Loucy (cell line): ENCODE data around the gene MYADML2.

ENCODE experiments used
- H2AFZ ChIP-seq: fragments of 200-600 bp; sonication (generic); 2 replicates; pipeline ENCODE4 v1.6.0; 2016; ENCODE audit warnings: antibody characterized with exemption, mild to moderate bottlenecking, low read length, moderate library complexity
- H3F3A ChIP-seq: fragments of 200-600 bp; 2 replicates; pipeline ENCODE4 v1.6.0; 2016; ENCODE audit warnings: antibody characterized with exemption, low read depth, mild to moderate bottlenecking
- H3K27me3 ChIP-seq: fragments of 200-600 bp; sonication (generic); 2 replicates; pipeline ENCODE4 v1.6.1; 2014; ENCODE audit warnings: low read length, mild to moderate bottlenecking; ENCODE audit not compliant: insufficient read depth, poor library complexity, severe bottlenecking
- H3K36me3 ChIP-seq: fragments of 200-600 bp; sonication (generic); 2 replicates; pipeline ENCODE4 v1.6.1; 2016; ENCODE audit warnings: low read length; ENCODE audit not compliant: insufficient read depth
- H3K4me1 ChIP-seq: fragments of 200-600 bp; sonication (generic); 2 replicates; pipeline ENCODE4 v1.5.1; 2014; ENCODE audit warnings: low read length, mild to moderate bottlenecking; ENCODE audit not compliant: insufficient read depth, poor library complexity, severe bottlenecking
- H3K4me2 ChIP-seq: fragments of 200-600 bp; sonication (generic); 2 replicates; pipeline ENCODE4 v1.6.0; 2014; ENCODE audit warnings: antibody characterized with exemption, low read length, low read depth, mild to moderate bottlenecking; ENCODE audit not compliant: poor library complexity, severe bottlenecking
- H3K4me3 ChIP-seq: fragments of 200-600 bp; sonication (generic); 2 replicates; pipeline ENCODE4 v1.5.1; 2014; ENCODE audit warnings: low read length, mild to moderate bottlenecking, mixed read lengths; ENCODE audit not compliant: poor library complexity, severe bottlenecking
- H3K79me2 ChIP-seq: fragments of 200-600 bp; sonication (generic); 2 replicates; pipeline ENCODE4 v1.6.1; 2014; ENCODE audit warnings: low read length; ENCODE audit not compliant: insufficient read depth
- H3K9ac ChIP-seq: fragments of 200-600 bp; sonication (generic); 2 replicates; pipeline ENCODE4 v1.6.0; 2014; ENCODE audit warnings: mild to moderate bottlenecking, low read depth, low read length, moderate library complexity; ENCODE audit not compliant: poor library complexity, severe bottlenecking
- H3K9me2 ChIP-seq: fragments of 200-600 bp; sonication (generic); replicated peaks from 2 replicates; pipeline ENCODE4 v1.6.1; 2016; ENCODE audit warnings: low read depth, low read length, mixed read lengths
- H3K9me3 ChIP-seq: fragments of 200-600 bp; sonication (generic); 2 replicates; pipeline ENCODE4 v1.6.1; 2014; ENCODE audit warnings: mild to moderate bottlenecking, antibody characterized with exemption, low read length, low read depth; ENCODE audit not compliant: insufficient read depth
- H4K20me1 ChIP-seq: fragments of 200-600 bp; sonication (generic); 2 replicates; pipeline ENCODE4 v1.6.0; 2014; ENCODE audit warnings: antibody characterized with exemption, low read length, mild to moderate bottlenecking; ENCODE audit not compliant: insufficient read depth, poor library complexity, severe bottlenecking
- CTCF ChIP-seq: fragments of 200-600 bp; sonication (generic); conservative IDR thresholded peaks from 2 replicates; pipeline ENCODE4 v1.5.1; 2014; ENCODE audit warnings: mild to moderate bottlenecking, antibody characterized with exemption, low read length
- EZH2phosphoT487 ChIP-seq: fragments of 200-600 bp; IDR thresholded peaks from 2 replicates; pipeline ENCODE4 v1.6.1; 2018; ENCODE audit warnings: antibody characterized with exemption, mild to moderate bottlenecking, moderate library complexity, borderline replicate concordance

The MYADML2 gene

GRCh38 chr17:81966343-81967243 is 19.6 kb upstream of the MYADML2 start:
- Histone ChIP-seq H3K79me2 (no peaks in the 10 kb centered on the region), H3K9ac (no peak overlapping the region), H3K27me3 (no peaks in the 10 kb centered on the region), H4K20me1 (no peaks in the 10 kb centered on the region), H3K9me3 (no peaks in the 10 kb centered on the region), H3K4me2 (no peak overlapping the region), H3F3A (peaks cover 6% of the 10 kb centered on the region; the same call in 1 of the 2 replicates), H3K4me1 (peaks cover 17% of the 10 kb centered on the region), H3K36me3 (no peaks in the 10 kb centered on the region), H3K4me3 (no peak overlapping the region), H2AFZ (no peak overlapping the region), H3K9me2 (no peaks in the 10 kb centered on the region)
- no peak for TF ChIP-seq CTCF
- no peak for TF ChIP-seq EZH2phosphoT487

GRCh38 chr17:81964081-81964849 is 17.2 kb upstream of the MYADML2 start:
- H3K36me3 ChIP-seq = no peaks in the 10 kb centered on the region
- no peaks in the 10 kb centered on the region for H4K20me1 ChIP-seq
- no peak overlapping the region for H3K4me2 ChIP-seq
- H3K9ac ChIP-seq = no peak overlapping the region
- no peaks in the 10 kb centered on the region for H3K27me3 ChIP-seq
- H3K79me2 ChIP-seq = no peaks in the 10 kb centered on the region
- H3F3A ChIP-seq = peaks cover 6% of the 10 kb centered on the region; the same call in 1 of the 2 replicates
- no peak overlapping the region for H2AFZ ChIP-seq
- no peaks in the 10 kb centered on the region for H3K9me2 ChIP-seq
- no peaks in the 10 kb centered on the region for H3K9me3 ChIP-seq
- H3K4me3 ChIP-seq = no peak overlapping the region
- peaks cover 17% of the 10 kb centered on the region for H3K4me1 ChIP-seq
- TF ChIP-seq EZH2phosphoT487 = no peak

GRCh38 chr17:81962499-81963441 is 15.7 kb upstream of the MYADML2 start:
- no peaks in the 10 kb centered on the region for H3K9me2 ChIP-seq
- no peak overlapping the region for H3K9ac ChIP-seq

More at GRCh38 chr17:81962499-81963441, 15.7 kb upstream of the MYADML2 start:
- Histone ChIP-seq H3K4me1 (peaks cover 9% of the 10 kb centered on the region), H3K9me3 (no peaks in the 10 kb centered on the region), H3K4me3 (no peak overlapping the region), H2AFZ (no peak overlapping the region), H4K20me1 (no peaks in the 10 kb centered on the region), H3F3A (peaks cover 6% of the 10 kb centered on the region; the same call in 1 of the 2 replicates), H3K79me2 (no peaks in the 10 kb centered on the region), H3K4me2 (no peak overlapping the region), H3K27me3 (no peaks in the 10 kb centered on the region), H3K36me3 (no peaks in the 10 kb centered on the region)
- no peak for TF ChIP-seq CTCF
- no peak for TF ChIP-seq EZH2phosphoT487
